Ascending aorta (tissue), 2 donors: ENCODE measurements around the gene CTBP1. TPM values are rescaled to one million over a fixed set of nuclear protein-coding genes. Genes with fewer than 3 reads are reported as not detected.
A peak's percentile ranks its signal among the peaks of the same experiment; 100 is the strongest.
"Not testable (repeated sequence)": the region's sequence is repeated elsewhere in the genome, so short reads cannot be mapped to it uniquely, and the experiment has no call there.

ENCODE experiments used
- DNase-seq, 2 donors: peaks; one replicate each; pipeline ENCODE4 v3.0.0-alpha.2; 2019; ENCODE audit warnings: low spot score in 2 of 2
- H3K27ac ChIP-seq, 2 donors: fragments of 200-600 bp; sonication (generic); one replicate each; pipeline ENCODE4 v1.5.1; 2016 to 2017; ENCODE audit warnings: mild to moderate bottlenecking in 1 of 2
- H3K27me3 ChIP-seq: fragments of 200-600 bp; sonication (generic); one replicate; pipeline ENCODE4 v1.5.1; 2017
- H3K36me3 ChIP-seq, 2 donors: fragments of 200-600 bp; sonication (generic); one replicate each; pipeline ENCODE4 v1.5.1; 2016
- H3K4me1 ChIP-seq, 2 donors: fragments of 200-600 bp; sonication (generic); one replicate each; pipeline ENCODE4 v1.5.1; 2016 to 2017; ENCODE audit warnings: mild to moderate bottlenecking in 1 of 2
- H3K4me3 ChIP-seq, 2 donors: fragments of 200-600 bp; sonication (generic); one replicate each; pipeline ENCODE4 v1.5.1; 2016 to 2017; ENCODE audit warnings: mild to moderate bottlenecking in 1 of 2
- H3K9me3 ChIP-seq, 2 donors: fragments of 200-600 bp; sonication (generic); one replicate each; pipeline ENCODE4 v1.5.1; 2016
- intact Hi-C: fragments of 100-400 bp; cut with DNase I; formaldehyde crosslinking; loops from one replicate; pipeline ENCODE4 v1.15.1; 2023
- total RNA-seq: library from RNA; depleted of rRNA; stranded (reverse); fragments of >200 nt; gene quantifications from one replicate; pipeline ENCODE4 v1.1.0, GENCODE V29; 2016
- TF ChIP-seq, protein P1 (sequence below), 3 experiments: fragments of 200-600 bp in 2 of 3; fragments of 450-650 bp in 1 of 3; sonication (generic) in 2 of 3; IDR thresholded peaks; one replicate each; pipeline ENCODE4 v1.5.1; 2016 to 2019; ENCODE audit warnings: antibody characterized with exemption in 3 of 3, mild to moderate bottlenecking in 1 of 3, moderate library complexity in 1 of 3

The CTBP1 gene
- total RNA-seq, 1 donor from 2014 or later: 273 TPM

DNA sequence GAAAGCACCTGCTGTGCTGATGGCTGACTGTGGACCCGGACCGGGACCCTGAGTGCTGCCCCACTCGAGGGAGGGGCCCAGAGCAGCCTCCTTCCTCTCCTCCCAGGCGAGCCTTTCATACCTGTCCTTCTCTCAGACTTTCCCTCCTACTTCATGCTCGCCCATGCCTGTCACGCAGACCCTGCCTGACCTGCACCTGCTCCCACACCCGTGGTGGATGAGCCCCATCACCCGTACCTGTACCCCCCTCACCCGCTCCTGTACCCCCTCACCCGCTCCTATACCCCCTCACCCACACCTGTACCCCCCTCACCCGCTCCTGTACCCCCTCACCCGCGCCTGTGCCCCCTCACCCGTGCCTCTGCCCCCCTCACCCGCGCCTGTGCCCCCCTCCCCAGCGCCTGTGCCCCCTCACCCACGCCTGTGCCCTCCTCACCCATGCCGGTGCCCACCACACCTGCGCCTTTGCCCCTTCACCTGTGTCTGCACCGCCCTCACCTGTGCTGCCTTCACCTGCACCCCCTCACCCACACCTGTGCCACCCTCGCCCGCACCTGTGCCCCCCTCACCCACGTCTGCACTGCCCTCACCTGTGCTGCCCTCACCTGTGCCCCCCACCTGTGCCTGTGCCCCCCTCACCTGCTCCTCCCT is 46.6 kb upstream of the CTBP1 start:
- Histone ChIP-seq H3K36me3 (peaks cover 22 to 31% of the 10 kb centered on the region in 2 donors), H3K9me3 (no peaks in the 10 kb centered on the region), H3K4me1 (peaks cover 13 to 34% of the 10 kb centered on the region in 2 donors), H3K27me3 (no peaks in the 10 kb centered on the region), H3K27ac (peak overlapping the region in 1 of 2 donors; percentile 18), H3K4me3 (peak overlapping the region in 1 of 2 donors; percentile 21)
- TF ChIP-seq, protein P1, sequence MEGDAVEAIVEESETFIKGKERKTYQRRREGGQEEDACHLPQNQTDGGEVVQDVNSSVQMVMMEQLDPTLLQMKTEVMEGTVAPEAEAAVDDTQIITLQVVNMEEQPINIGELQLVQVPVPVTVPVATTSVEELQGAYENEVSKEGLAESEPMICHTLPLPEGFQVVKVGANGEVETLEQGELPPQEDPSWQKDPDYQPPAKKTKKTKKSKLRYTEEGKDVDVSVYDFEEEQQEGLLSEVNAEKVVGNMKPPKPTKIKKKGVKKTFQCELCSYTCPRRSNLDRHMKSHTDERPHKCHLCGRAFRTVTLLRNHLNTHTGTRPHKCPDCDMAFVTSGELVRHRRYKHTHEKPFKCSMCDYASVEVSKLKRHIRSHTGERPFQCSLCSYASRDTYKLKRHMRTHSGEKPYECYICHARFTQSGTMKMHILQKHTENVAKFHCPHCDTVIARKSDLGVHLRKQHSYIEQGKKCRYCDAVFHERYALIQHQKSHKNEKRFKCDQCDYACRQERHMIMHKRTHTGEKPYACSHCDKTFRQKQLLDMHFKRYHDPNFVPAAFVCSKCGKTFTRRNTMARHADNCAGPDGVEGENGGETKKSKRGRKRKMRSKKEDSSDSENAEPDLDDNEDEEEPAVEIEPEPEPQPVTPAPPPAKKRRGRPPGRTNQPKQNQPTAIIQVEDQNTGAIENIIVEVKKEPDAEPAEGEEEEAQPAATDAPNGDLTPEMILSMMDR (IDR thresholded peaks at IDR 0.05): no peak
- no peak for DNase-seq
- intact Hi-C loops: no loop called here

DNA sequence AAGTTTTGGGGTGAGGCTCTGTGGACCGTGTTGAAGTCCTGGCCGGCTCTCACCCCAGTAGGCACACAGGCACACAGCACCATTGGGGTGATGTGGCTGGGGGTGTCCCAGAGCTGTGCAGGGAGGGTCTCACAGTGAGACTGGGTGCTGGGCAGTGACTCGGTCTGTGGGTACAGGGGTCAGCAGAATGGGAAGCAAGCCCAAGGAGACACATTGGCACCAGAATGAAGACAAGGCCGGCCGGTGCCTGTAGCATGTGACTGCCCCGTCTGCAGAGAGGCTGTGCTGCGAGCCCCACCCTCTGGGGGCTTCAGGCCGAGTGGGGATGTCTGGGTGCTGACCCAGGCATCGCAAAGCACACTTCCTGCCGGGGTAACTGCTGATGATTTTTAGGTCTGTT is 46.0 kb upstream of the CTBP1 start:
- peaks cover 17 to 25% of the 10 kb centered on the region in 2 donors for H3K36me3 ChIP-seq
- H3K9me3 ChIP-seq: no peaks in the 10 kb centered on the region
- peaks cover 13 to 35% of the 10 kb centered on the region in 2 donors for H3K4me1 ChIP-seq
- peak overlapping the region in 1 of 2 donors; percentile 21 for H3K4me3 ChIP-seq
- H3K27ac ChIP-seq: peak overlapping the region in 1 of 2 donors; percentile 18
- DNase-seq: no peak
- no peaks in the 10 kb centered on the region for H3K27me3 ChIP-seq
- intact Hi-C loops: no loop called here
- TF ChIP-seq, protein P1 (IDR thresholded peaks at IDR 0.05): no peak

DNA sequence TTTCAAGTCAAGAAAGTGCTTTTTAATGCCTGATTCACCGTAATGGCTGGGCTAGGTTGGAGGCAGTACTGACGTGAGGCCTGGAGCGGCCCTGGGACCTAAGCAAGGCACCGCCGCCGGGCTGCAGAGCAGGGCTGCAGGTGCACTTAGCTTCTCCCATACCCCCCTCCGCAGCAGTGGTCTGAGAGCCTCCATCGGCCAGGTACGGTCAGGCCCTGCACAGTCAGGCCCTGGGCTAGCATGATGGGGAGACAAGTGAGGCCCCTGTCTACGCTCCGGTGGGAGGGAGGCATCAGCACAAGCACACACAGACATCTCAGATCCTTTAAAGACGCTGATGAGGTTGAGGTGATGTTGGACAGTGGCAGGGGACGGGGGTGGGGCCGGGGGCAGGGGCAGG is 45.5 kb upstream of the CTBP1 start:
- Histone ChIP-seq H3K4me3 (peak overlapping the region in 1 of 2 donors; percentile 21), H3K9me3 (no peaks in the 10 kb centered on the region), H3K4me1 (peaks cover 13 to 35% of the 10 kb centered on the region in 2 donors), H3K27me3 (no peaks in the 10 kb centered on the region), H3K27ac (peak overlapping the region in 1 of 2 donors; percentile 67), H3K36me3 (peaks cover 13 to 24% of the 10 kb centered on the region in 2 donors)
- TF ChIP-seq, protein P1 (IDR thresholded peaks at IDR 0.05): no peak
- DNase-seq: no peak
- intact Hi-C loops: no loop called here

DNA sequence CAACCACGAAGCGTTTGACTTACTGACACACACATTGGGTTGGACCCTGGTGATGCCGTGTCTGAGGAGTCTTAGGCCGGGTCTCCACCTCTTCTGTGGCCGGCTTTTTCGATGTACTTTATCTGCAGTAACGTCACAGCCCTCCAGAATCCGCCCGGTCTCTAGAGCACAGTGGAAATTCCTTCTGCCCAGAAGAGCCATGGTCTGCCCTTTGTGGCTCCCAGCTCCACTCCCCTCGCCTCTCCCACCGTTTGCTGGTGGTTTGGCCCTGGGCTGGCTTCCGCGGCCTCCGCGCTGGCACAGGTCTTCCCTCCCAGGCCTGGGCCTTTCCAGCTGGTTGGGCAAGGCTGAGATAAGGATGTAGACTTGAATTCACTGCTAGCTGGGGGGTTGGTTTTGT is 45.1 kb upstream of the CTBP1 start:
- intact Hi-C loops: no loop called here
- H3K4me3 ChIP-seq: no peak overlapping the region
- TF ChIP-seq, protein P1 (IDR thresholded peaks at IDR 0.05): no peak
- H3K9me3 ChIP-seq: no peaks in the 10 kb centered on the region
- no peaks in the 10 kb centered on the region for H3K27me3 ChIP-seq
- peaks cover 13 to 35% of the 10 kb centered on the region in 2 donors for H3K4me1 ChIP-seq
- DNase-seq: no peak
- peak overlapping the region in 1 of 2 donors; percentile 67 for H3K27ac ChIP-seq
- H3K36me3 ChIP-seq: peaks cover 10 to 24% of the 10 kb centered on the region in 2 donors

DNA sequence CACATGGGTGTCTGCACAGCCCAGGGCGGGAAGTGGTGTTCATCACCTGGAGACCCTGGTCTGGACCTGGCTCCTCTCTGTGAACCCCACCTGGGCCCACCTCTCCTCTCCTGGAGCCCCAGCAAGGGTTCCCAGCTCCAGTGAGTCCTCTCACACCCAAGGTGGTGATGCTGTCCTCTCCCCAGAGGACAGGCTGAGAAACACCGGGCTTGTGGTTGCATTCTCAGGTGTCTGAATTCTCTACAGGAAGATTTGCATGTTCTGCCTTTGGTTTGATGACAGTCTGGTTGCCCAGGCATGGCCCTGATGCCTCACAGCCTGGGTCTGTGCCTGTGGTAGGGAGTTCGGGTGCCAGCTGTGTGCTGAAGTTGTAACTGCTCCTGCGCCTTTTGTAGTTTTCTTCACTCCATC is 44.6 kb upstream of the CTBP1 start:
- Histone ChIP-seq H3K36me3 (peaks cover 8 to 23% of the 10 kb centered on the region in 2 donors), H3K9me3 (no peaks in the 10 kb centered on the region), H3K4me3 (no peak overlapping the region), H3K27ac (peak overlapping the region in 1 of 2 donors; percentile 67), H3K27me3 (no peaks in the 10 kb centered on the region), H3K4me1 (peaks cover 13 to 35% of the 10 kb centered on the region in 2 donors)
- no peak for DNase-seq
- intact Hi-C loops: no loop called here
- TF ChIP-seq, protein P1 (IDR thresholded peaks at IDR 0.05): no peak

DNA sequence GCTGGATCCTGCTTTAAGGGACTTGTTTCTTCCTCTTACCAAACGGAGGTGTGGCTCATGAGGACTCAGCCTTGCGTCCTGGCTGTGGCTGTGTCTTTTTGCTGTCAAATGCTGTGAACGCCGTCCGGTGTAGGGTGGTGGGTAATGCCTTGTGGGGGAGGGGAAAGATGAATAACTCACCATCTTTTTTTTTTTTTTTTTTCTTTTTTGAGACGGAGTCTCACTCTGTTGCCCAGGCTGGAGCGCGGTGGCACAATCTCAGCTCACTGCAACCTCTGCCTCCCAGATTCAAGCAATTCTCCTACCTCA is 43.7 kb upstream of the CTBP1 start:
- H3K27ac ChIP-seq: not testable (repeated sequence)

More for the DNA sequence above, 43.7 kb upstream of the CTBP1 start:
- H3K4me3 ChIP-seq, DNase-seq, intact Hi-C loops, H3K9me3 ChIP-seq, H3K27me3 ChIP-seq: not testable (repeated sequence)
- H3K4me1 ChIP-seq: peaks cover 13 to 35% of the 10 kb centered on the region in 2 donors
- peaks cover 5 to 14% of the 10 kb centered on the region in 2 donors for H3K36me3 ChIP-seq
